A673 (cell line): ENCODE measurements around the gene NPIPB2. TPM values are rescaled to one million over a fixed set of nuclear protein-coding genes. Genes with fewer than 3 reads are reported as not detected.
A peak's percentile ranks its signal among the peaks of the same experiment; 100 is the strongest.

Experiments
- BruUV-seq: library from RNA; stranded (reverse); fragments of 400-500 nt; replicated peaks from 2 replicates; lab custom pipeline; 2021; lab: Mats Ljungman, UMichigan
- CTCF ChIA-PET: fragments of 300-600 bp; sonication (Branson Sonifier 250); formaldehyde crosslinking; loops from one replicate; lab custom pipeline; 2022; ENCODE audit warnings: antibody characterized with exemption; lab: Charles Lee
- POLR2A ChIA-PET: fragments of 300-600 bp; sonication (Branson Sonifier 250); formaldehyde crosslinking; loops from one replicate; lab custom pipeline; 2022; ENCODE audit warnings: antibody characterized with exemption; ENCODE audit not compliant: low non-redundant PET; lab: Charles Lee
- DNase-seq: peaks from one replicate; pipeline ENCODE4 v3.0.0-alpha.2; 2015; ENCODE audit warnings: low spot score
- H3K27ac ChIP-seq: fragments of 200-600 bp; sonication (generic); 2 replicates; pipeline ENCODE4 v1.5.1; 2016; ENCODE audit warnings: mixed run types, low read depth, mild to moderate bottlenecking, mixed read lengths, antibody characterized with exemption, low read length; ENCODE audit not compliant: poor library complexity, severe bottlenecking
- H3K27me3 ChIP-seq: fragments of 200-600 bp; sonication (generic); replicated peaks from 2 replicates; pipeline ENCODE4 v1.6.1; 2017; ENCODE audit warnings: mixed run types, low read depth, mild to moderate bottlenecking, mixed read lengths, antibody characterized with exemption, low read length; ENCODE audit not compliant: insufficient read depth, poor library complexity
- H3K36me3 ChIP-seq: fragments of 200-600 bp; sonication (generic); 2 replicates; pipeline ENCODE4 v1.6.1; 2016; ENCODE audit warnings: mixed run types, mild to moderate bottlenecking, mixed read lengths, antibody characterized with exemption, low read length; ENCODE audit not compliant: insufficient read depth, poor library complexity, severe bottlenecking
- H3K4me1 ChIP-seq: fragments of 200-600 bp; sonication (generic); 2 replicates; pipeline ENCODE4 v1.6.1; 2017; ENCODE audit warnings: mixed run types, mild to moderate bottlenecking, mixed read lengths, antibody characterized with exemption, low read length; ENCODE audit not compliant: insufficient read depth, poor library complexity, severe bottlenecking
- H3K4me3 ChIP-seq: fragments of 200-600 bp; sonication (generic); 2 replicates; pipeline ENCODE4 v1.5.1; 2016; ENCODE audit warnings: low read depth, mixed run types, mild to moderate bottlenecking, mixed read lengths, low read length; ENCODE audit not compliant: poor library complexity, severe bottlenecking
- H3K9me3 ChIP-seq: fragments of 200-600 bp; sonication (generic); 2 replicates; pipeline ENCODE4 v1.6.1; 2016; ENCODE audit warnings: mixed run types, low read depth, mild to moderate bottlenecking, mixed read lengths, antibody characterized with exemption, low read length; ENCODE audit not compliant: poor library complexity, severe bottlenecking
- EZH2 ChIP-seq: fragments of 200-600 bp; sonication (generic); IDR thresholded peaks from 2 replicates; pipeline ENCODE4 v1.6.1; 2017; ENCODE audit warnings: borderline replicate concordance, low read depth, mild to moderate bottlenecking, mixed read lengths, antibody characterized with exemption, low read length; ENCODE audit not compliant: poor library complexity, severe bottlenecking
- intact Hi-C: fragments of 100-400 bp; cut with micrococcal nuclease; formaldehyde crosslinking; loops from one replicate; pipeline ENCODE4 v1.10.0; 2022; ENCODE audit not compliant: unreplicated experiment
- total RNA-seq: library from RNA; stranded (reverse); gene quantifications from 2 replicates; pipeline ENCODE4 v1.2.3, GENCODE V29; 2021
- TF ChIP-seq, protein P1 (sequence below): fragments of 300-800, 200-600 bp; sonication (generic); conservative IDR thresholded peaks from 2 replicates; pipeline ENCODE4 v1.5.1; 2017; ENCODE audit warnings: low read depth, mild to moderate bottlenecking, antibody characterized with exemption, low read length, moderate library complexity, mixed read lengths

NPIPB2 gene
- total RNA-seq, 1 experiment from 2014 or later = 9.6 TPM

- TF ChIP-seq, protein P1, sequence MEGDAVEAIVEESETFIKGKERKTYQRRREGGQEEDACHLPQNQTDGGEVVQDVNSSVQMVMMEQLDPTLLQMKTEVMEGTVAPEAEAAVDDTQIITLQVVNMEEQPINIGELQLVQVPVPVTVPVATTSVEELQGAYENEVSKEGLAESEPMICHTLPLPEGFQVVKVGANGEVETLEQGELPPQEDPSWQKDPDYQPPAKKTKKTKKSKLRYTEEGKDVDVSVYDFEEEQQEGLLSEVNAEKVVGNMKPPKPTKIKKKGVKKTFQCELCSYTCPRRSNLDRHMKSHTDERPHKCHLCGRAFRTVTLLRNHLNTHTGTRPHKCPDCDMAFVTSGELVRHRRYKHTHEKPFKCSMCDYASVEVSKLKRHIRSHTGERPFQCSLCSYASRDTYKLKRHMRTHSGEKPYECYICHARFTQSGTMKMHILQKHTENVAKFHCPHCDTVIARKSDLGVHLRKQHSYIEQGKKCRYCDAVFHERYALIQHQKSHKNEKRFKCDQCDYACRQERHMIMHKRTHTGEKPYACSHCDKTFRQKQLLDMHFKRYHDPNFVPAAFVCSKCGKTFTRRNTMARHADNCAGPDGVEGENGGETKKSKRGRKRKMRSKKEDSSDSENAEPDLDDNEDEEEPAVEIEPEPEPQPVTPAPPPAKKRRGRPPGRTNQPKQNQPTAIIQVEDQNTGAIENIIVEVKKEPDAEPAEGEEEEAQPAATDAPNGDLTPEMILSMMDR = no peak
- no peak for TF ChIP-seq EZH2
- no TSS peak for BruUV-seq
- Histone ChIP-seq H3K27ac (no peak overlapping the region), H3K4me1 (peaks cover 21% of the 10 kb centered on the region), H3K9me3 (no peaks in the 10 kb centered on the region), H3K27me3 (no peaks in the 10 kb centered on the region), H3K4me3 (no peak overlapping the region), H3K36me3 (peaks cover 56% of the 10 kb centered on the region)
- DNase-seq = no peak
- intact Hi-C loops = no loop called here
- POLR2A ChIA-PET = no interaction called here
- CTCF ChIA-PET = no interaction called here
These were observed 48.3 kb downstream of the NPIPB2 start for GRCh38 chr16:11893571-11893970.

DNA sequence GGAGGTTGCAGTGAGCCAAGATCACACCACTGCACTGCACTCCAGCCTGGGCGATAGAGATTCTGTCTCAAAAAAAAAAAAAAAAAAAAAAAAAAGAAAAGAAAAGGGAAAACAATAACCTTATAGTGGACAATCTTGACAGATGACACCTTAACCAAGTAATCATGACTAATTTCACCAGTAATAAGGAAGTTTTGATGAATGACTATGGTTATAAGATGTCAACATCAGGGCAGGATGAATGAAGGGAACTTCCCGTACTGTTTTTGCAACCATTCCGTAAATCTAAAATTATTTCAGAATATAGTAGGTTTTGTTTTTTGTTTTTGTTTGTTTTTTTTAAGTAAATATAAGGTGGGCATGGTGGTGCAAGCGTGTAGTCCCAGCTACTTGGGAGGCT is 49.1 kb downstream of the NPIPB2 start:
- no peak for DNase-seq
- no peak overlapping the region for H3K27ac ChIP-seq
- peaks cover 21% of the 10 kb centered on the region for H3K4me1 ChIP-seq
- no peak overlapping the region for H3K4me3 ChIP-seq
- no peak for TF ChIP-seq EZH2
- TF ChIP-seq, protein P1 = no peak
- POLR2A ChIA-PET = no interaction called here
- intact Hi-C loops = no loop called here
- no TSS peak for BruUV-seq
- no peaks in the 10 kb centered on the region for H3K27me3 ChIP-seq
- H3K9me3 ChIP-seq = no peaks in the 10 kb centered on the region
- peaks cover 62% of the 10 kb centered on the region for H3K36me3 ChIP-seq
- CTCF ChIA-PET = no interaction called here

- ChIA-PET POLR2A (no interaction called here), CTCF (no interaction called here)
- Histone ChIP-seq H3K9me3 (no peaks in the 10 kb centered on the region), H3K27me3 (no peaks in the 10 kb centered on the region), H3K27ac (no peak overlapping the region), H3K4me1 (peaks cover 6% of the 10 kb centered on the region), H3K4me3 (no peak overlapping the region), H3K36me3 (peaks cover 75% of the 10 kb centered on the region)
- TF ChIP-seq, protein P1 = no peak
- TF ChIP-seq EZH2 = no peak
- intact Hi-C loops = no loop called here
- no TSS peak for BruUV-seq
- peak; percentile 42 for DNase-seq
These were observed 51.4 kb downstream of the NPIPB2 start for GRCh38 chr16:11890231-11890965.
